H1 (cell line): ENCODE measurements around the gene MYNN. TPM values are rescaled to one million over a fixed set of nuclear protein-coding genes. Genes with fewer than 3 reads are reported as not detected.

Source experiments
- CTCF ChIA-PET: fragments of 300-600 bp; sonication (Branson Sonifier 250); formaldehyde crosslinking; loops from one replicate; lab custom pipeline; 2021; ENCODE audit not compliant: partially characterized antibody; lab: Charles Lee
- POLR2A ChIA-PET: fragments of 300-600 bp; sonication (Branson Sonifier 250); formaldehyde crosslinking; loops from one replicate; lab custom pipeline; 2021; ENCODE audit warnings: inconsistent platforms; ENCODE audit not compliant: partially characterized antibody; lab: Charles Lee
- DNase-seq, 2 experiments: peaks; one replicate each; pipeline versions ENCODE4 v3.0.0 to v3.0.0-alpha.2; 2010 to 2022; ENCODE audit warnings: low spot score in 2 of 2, low read depth in 1 of 2, mixed read lengths in 1 of 2
- FAIRE-seq: peaks from 2 replicates; lab custom pipeline; 2011; peaks lifted over from hg19 to GRCh38; lab: Jason Lieb, UNC
- H2AFZ ChIP-seq: 2 replicates; pipeline ENCODE4 v1.8.1; 2012; ENCODE audit warnings: low read length, inconsistent platforms
- H2AK5ac ChIP-seq: 2 replicates; pipeline ENCODE4 v1.6.1; 2013; ENCODE audit warnings: low read depth, low read length
- H2BK120ac ChIP-seq: replicated peaks from 2 replicates; pipeline ENCODE3; 2013; ENCODE audit warnings: low read depth, low read length, inconsistent platforms
- H2BK12ac ChIP-seq: 2 replicates; pipeline ENCODE4 v1.6.1; 2013; ENCODE audit warnings: low read depth, low read length
- H2BK15ac ChIP-seq: 2 replicates; pipeline ENCODE4 v1.6.1; 2013; ENCODE audit warnings: low read length
- H2BK20ac ChIP-seq: 2 replicates; pipeline ENCODE4 v1.6.1; 2013; ENCODE audit warnings: low read length
- H2BK5ac ChIP-seq: 2 replicates; pipeline ENCODE4 v1.6.1; 2013; ENCODE audit warnings: low read depth, low read length
- H3K14ac ChIP-seq: 2 replicates; pipeline ENCODE4 v1.6.1; 2013; ENCODE audit warnings: inconsistent platforms; ENCODE audit not compliant: insufficient read length
- H3K18ac ChIP-seq: 2 replicates; pipeline ENCODE4 v1.6.1; 2013; ENCODE audit warnings: low read length; ENCODE audit errors: extremely low read depth
- H3K23ac ChIP-seq: 2 replicates; pipeline ENCODE4 v1.6.1; 2013; ENCODE audit warnings: inconsistent platforms; ENCODE audit not compliant: insufficient read length
- H3K23me2 ChIP-seq: 2 replicates; pipeline ENCODE4 v1.6.1; 2013; ENCODE audit warnings: low read depth, low read length
- H3K27ac ChIP-seq: 2 replicates; pipeline ENCODE4 v1.6.1; 2011; ENCODE audit warnings: low read depth, low read length, inconsistent platforms
- H3K27me3 ChIP-seq, 4 experiments: replicated peaks in 1 of 4; 1 replicate in 1 of 4; 2 replicates in 3 of 4; pipeline versions ENCODE4 v1.6.1 to v1.8.1; 2011 to 2013; ENCODE audit warnings: low read length in 3 of 4, mild to moderate bottlenecking in 3 of 4, inconsistent platforms in 2 of 4, mixed read lengths in 2 of 4, moderate library complexity in 1 of 4; ENCODE audit not compliant: control insufficient read depth in 3 of 4, insufficient read depth in 3 of 4; ENCODE audit errors: extremely low read depth in 1 of 4
- H3K36me3 ChIP-seq, 4 experiments: 2 replicates each; pipeline versions ENCODE4 v1.6.1 to v1.8.1; 2011 to 2013; ENCODE audit warnings: mild to moderate bottlenecking in 4 of 4, low read length in 3 of 4, moderate library complexity in 2 of 4, control low read depth in 1 of 4, inconsistent platforms in 1 of 4; ENCODE audit not compliant: insufficient read depth in 4 of 4, control insufficient read depth in 2 of 4
- H3K4ac ChIP-seq: replicated peaks from 2 replicates; pipeline ENCODE3; 2013; ENCODE audit warnings: low read length, low read depth, mixed read lengths, inconsistent platforms; ENCODE audit not compliant: insufficient read length
- H3K4me1 ChIP-seq, 4 experiments: replicated peaks in 1 of 4; 1 replicate in 1 of 4; 2 replicates in 3 of 4; pipeline versions ENCODE4 v1.6.1 to v1.8.1; 2011 to 2013; ENCODE audit warnings: low read length in 3 of 4, inconsistent platforms in 2 of 4, mixed read lengths in 1 of 4; ENCODE audit not compliant: insufficient read depth in 4 of 4, control insufficient read depth in 3 of 4
- H3K4me2 ChIP-seq, 2 experiments: 2 replicates each; pipeline versions ENCODE4 v1.6.1 to v1.8.1; 2011 to 2013; ENCODE audit warnings: low read depth in 2 of 2, low read length in 2 of 2, control low read depth in 1 of 2, inconsistent platforms in 1 of 2, mild to moderate bottlenecking in 1 of 2; ENCODE audit not compliant: insufficient read depth in 1 of 2
- H3K4me3 ChIP-seq, 4 experiments: fragments of 200-600, 300-600 bp in 1 of 4; sonication (generic), shearing (Covaris generic), sonication (Bioruptor Twin) in 1 of 4; 2 replicates each; pipeline versions ENCODE4 v1.5.1 to v1.8.1; 2011 to 2016; ENCODE audit warnings: low read length in 4 of 4, low read depth in 3 of 4, control low read depth in 2 of 4, inconsistent platforms in 2 of 4, mild to moderate bottlenecking in 2 of 4, mixed read lengths in 1 of 4, moderate library complexity in 1 of 4; ENCODE audit not compliant: insufficient read depth in 2 of 4; ENCODE audit errors: extremely low read depth in 1 of 4
- H3K56ac ChIP-seq: replicated peaks from 2 replicates; pipeline ENCODE3; 2013; ENCODE audit warnings: low read depth, mild to moderate bottlenecking, mixed read lengths, low read length, inconsistent platforms; ENCODE audit not compliant: insufficient read length
- H3K79me1 ChIP-seq: 2 replicates; pipeline ENCODE4 v1.6.1; 2013; ENCODE audit warnings: low read depth, low read length, control low read depth
- H3K79me2 ChIP-seq, 2 experiments: 2 replicates each; pipeline versions ENCODE4 v1.6.1 to v1.8.1; 2012 to 2013; ENCODE audit warnings: low read length in 2 of 2, mild to moderate bottlenecking in 2 of 2, inconsistent platforms in 1 of 2; ENCODE audit not compliant: insufficient read depth in 2 of 2, control insufficient read depth in 1 of 2
- H3K9ac ChIP-seq, 4 experiments: replicated peaks in 1 of 4; 1 replicate in 1 of 4; 2 replicates in 3 of 4; pipeline versions ENCODE4 v1.6.1 to v1.8.1; 2011 to 2013; ENCODE audit warnings: low read depth in 3 of 4, low read length in 3 of 4, control low read depth in 2 of 4, mild to moderate bottlenecking in 2 of 4, moderate library complexity in 2 of 4, inconsistent platforms in 1 of 4; ENCODE audit errors: extremely low read depth in 1 of 4
- H3K9me3 ChIP-seq, 2 experiments: 2 replicates each; pipeline versions ENCODE4 v1.6.1 to v1.8.1; 2012 to 2013; ENCODE audit warnings: mild to moderate bottlenecking in 2 of 2, moderate library complexity in 2 of 2, control low read depth in 1 of 2, inconsistent platforms in 1 of 2, low read depth in 1 of 2, low read length in 1 of 2, mixed read lengths in 1 of 2; ENCODE audit not compliant: insufficient read depth in 2 of 2
- H4K20me1 ChIP-seq, 2 experiments: replicated peaks in 1 of 2; 2 replicates each; pipeline versions ENCODE3 to v1.8.1; 2011 to 2013; ENCODE audit warnings: inconsistent platforms in 2 of 2, low read length in 2 of 2, mild to moderate bottlenecking in 1 of 2; ENCODE audit not compliant: insufficient read depth in 2 of 2, control insufficient read depth in 1 of 2
- H4K5ac ChIP-seq: 2 replicates; pipeline ENCODE4 v1.6.1; 2013; ENCODE audit warnings: low read length, low read depth, mixed read lengths, inconsistent platforms; ENCODE audit not compliant: insufficient read length
- H4K8ac ChIP-seq: 2 replicates; pipeline ENCODE4 v1.8.0; 2013; ENCODE audit warnings: mild to moderate bottlenecking, moderate library complexity, low read length, inconsistent platforms; ENCODE audit not compliant: insufficient read depth; ENCODE audit errors: extremely low read depth
- H4K91ac ChIP-seq: replicated peaks from 2 replicates; pipeline ENCODE3; 2013; ENCODE audit warnings: low read length, mixed read lengths, inconsistent platforms; ENCODE audit not compliant: insufficient read length
- BRCA1 ChIP-seq: IDR thresholded peaks from 2 replicates; pipeline ENCODE4 v1.6.1; 2012; ENCODE audit warnings: low read depth, low read length, improper control_type of control experiment
- CBX5 ChIP-seq: fragments of 300-800, 300-1000 bp; sonication (generic); IDR thresholded peaks from 2 replicates; pipeline ENCODE4 v1.7.1; 2016; ENCODE audit warnings: antibody characterized with exemption, low read length, low read depth
- CHD1 ChIP-seq: IDR thresholded peaks from 2 replicates; pipeline ENCODE4 v1.6.1; 2012; ENCODE audit warnings: low read depth, low read length, improper control_type of control experiment
- CREB1 ChIP-seq: IDR thresholded peaks from 2 replicates; pipeline ENCODE4 v1.6.1; 2012; ENCODE audit warnings: inconsistent platforms
- EZH2 ChIP-seq: fragments of 200-600 bp; sonication (generic); IDR thresholded peaks from 2 replicates; pipeline ENCODE4 v1.7.1; 2012; ENCODE audit warnings: low read depth, mild to moderate bottlenecking, moderate library complexity, low read length, inconsistent platforms; ENCODE audit not compliant: severe bottlenecking
- FOSL1 ChIP-seq: IDR thresholded peaks from 2 replicates; pipeline ENCODE4 v1.6.1; 2011; ENCODE audit warnings: mild to moderate bottlenecking, low read depth, low read length, moderate library complexity; ENCODE audit not compliant: insufficient read depth
- HDAC6 ChIP-seq: IDR thresholded peaks from one replicate; pipeline ENCODE4 v1.7.1; 2012; ENCODE audit warnings: low read depth, mild to moderate bottlenecking, inconsistent platforms, low read length, moderate library complexity
- NRF1 ChIP-seq: IDR thresholded peaks from 2 replicates; pipeline ENCODE4 v1.6.1; 2011; ENCODE audit warnings: mild to moderate bottlenecking, low read depth, low read length, improper control_type of control experiment
- RFX5 ChIP-seq: IDR thresholded peaks from 2 replicates; pipeline ENCODE4 v1.6.1; 2011; ENCODE audit warnings: low read depth, low read length, improper control_type of control experiment, borderline replicate concordance
- SIN3A ChIP-seq, 2 experiments: IDR thresholded peaks in 1 of 2; conservative IDR thresholded peaks in 1 of 2; 2 replicates each; pipeline ENCODE4 v1.6.1; 2011 to 2012; ENCODE audit warnings: low read length in 2 of 2, improper control_type of control experiment in 1 of 2, low read depth in 1 of 2, mild to moderate bottlenecking in 1 of 2
- SP4 ChIP-seq: IDR thresholded peaks from 2 replicates; pipeline ENCODE4 v1.6.1; 2012; ENCODE audit warnings: low read length, inconsistent platforms
- SRF ChIP-seq: IDR thresholded peaks from 2 replicates; pipeline ENCODE4 v1.6.1; 2011; ENCODE audit warnings: mild to moderate bottlenecking, low read depth, low read length, moderate library complexity
- SUZ12 ChIP-seq: fragments of 200-600 bp; sonication (generic); IDR thresholded peaks from 2 replicates; pipeline ENCODE4 v1.6.1; 2012; ENCODE audit warnings: mild to moderate bottlenecking, inconsistent platforms, low read length, moderate library complexity, mixed read lengths
- TCF12 ChIP-seq: IDR thresholded peaks from 2 replicates; pipeline ENCODE4 v1.6.1; 2011; ENCODE audit warnings: low read depth, mild to moderate bottlenecking, low read length
- TEAD4 ChIP-seq: IDR thresholded peaks from 2 replicates; pipeline ENCODE4 v1.6.1; 2012; ENCODE audit warnings: low read depth, low read length, inconsistent platforms, mixed read lengths
- WGBS, 2 experiments: shearing (Covaris generic) in 1 of 2; methylation state at CpG; one replicate each; pipeline versions ENCODE4 v1.1.6 to v1.1.7; 2013 to 2015; ENCODE audit warnings: low lambda C conversion rate in 2 of 2, mixed read lengths in 2 of 2, inconsistent platforms in 1 of 2, low coverage in 1 of 2, missing lambda C conversion rate in 1 of 2; ENCODE audit not compliant: insufficient replicate concordance in 2 of 2, insufficient coverage in 1 of 2, insufficient read length in 1 of 2; ENCODE audit errors: extremely low coverage in 1 of 2, missing lambda C conversion rate in 1 of 2; 5-methylcytosine and 5-hydroxymethylcytosine counted together
- polyA plus RNA-seq, 7 experiments: library from polyadenylated mRNA; depleted of rRNA in 3 of 7; stranded (reverse) in 5 of 7; unstranded in 2 of 7; fragments of >200 nt in 5 of 7; fragments of 200-250 nt in 2 of 7; gene quantifications; 1 replicate in 5 of 7; 2 replicates in 1 of 7; 4 replicates in 1 of 7; pipeline versions ENCODE4 v1.2.1 to v1.2.3, GENCODE V29; 2011 to 2013; ENCODE audit warnings: missing spikeins in 2 of 7, mixed read lengths in 2 of 7
- total RNA-seq: library from RNA; stranded (reverse); fragmentation: NEBNext Ultra II Directional; extraction: Animal tissue kit (Norgen Biotek cat#: 25700); gene quantifications from 2 replicates; pipeline ENCODE4 v1.2.1, GENCODE V29; 2021

Gene MYNN
- total and polyA plus RNA-seq, 2 of the 8 experiments (the other 6 are each of a cell fraction or from before 2014, with no cell fraction given) = 7.3 to 15.2 TPM

- CTCF ChIA-PET = interaction anchor here (0.7 to 2.5 kb wide), 2 partner anchors 12 to 14 kb away, joined by 3 to 7 read pairs; no protein-coding TSS in a partner anchor
- FAIRE-seq (no peak), DNase-seq (no peak)
- no peak overlapping the region for H2BK120ac ChIP-seq
- POLR2A ChIA-PET = no interaction called here
- H3K27me3 ChIP-seq = peaks cover 0 to 1% (median 0%) of the 10 kb centered on the region in 4 experiments; a peak in 1 of 7 replicates
- H2BK20ac ChIP-seq = no peak overlapping the region
- no peak overlapping the region for H3K23ac ChIP-seq
- H3K4me3 ChIP-seq = no peak overlapping the region
- H3K9ac ChIP-seq = no peak overlapping the region
- H4K5ac ChIP-seq = no peak overlapping the region
- H3K14ac ChIP-seq = no peak overlapping the region
- no peaks in the 10 kb centered on the region for H3K79me1 ChIP-seq
- no peak overlapping the region for H2AFZ ChIP-seq
- H4K20me1 ChIP-seq = no peaks in the 10 kb centered on the region
- no peak overlapping the region for H3K4me2 ChIP-seq
- H3K79me2 ChIP-seq = no peaks in the 10 kb centered on the region
- H4K91ac ChIP-seq = no peak overlapping the region
- H2AK5ac ChIP-seq = no peak overlapping the region
- no peak overlapping the region for H4K8ac ChIP-seq
- no peak overlapping the region for H2BK5ac ChIP-seq
- H3K27ac ChIP-seq = no peak overlapping the region
- no peaks in the 10 kb centered on the region for H3K4me1 ChIP-seq
- no peak overlapping the region for H3K56ac ChIP-seq
- no peak overlapping the region for H3K18ac ChIP-seq
- H3K9me3 ChIP-seq = peaks cover 0 to 3% of the 10 kb centered on the region in 2 experiments; a peak in 1 of 4 replicates
- no peaks in the 10 kb centered on the region for H3K36me3 ChIP-seq
- no peak overlapping the region for H3K4ac ChIP-seq
- H3K23me2 ChIP-seq = no peaks in the 10 kb centered on the region
- WGBS, 2 experiments = 83 to 100% methylated on average over 1 to 5 of the region's 5 CpGs
- no peak overlapping the region for H2BK12ac ChIP-seq
- H2BK15ac ChIP-seq = no peak overlapping the region
- TF ChIP-seq BRCA1 (no peak), SIN3A (conservative IDR thresholded peaks at IDR 0.05 in 1 of 2, IDR thresholded peaks at IDR 0.05 in 1 of 2; ENCODE audit: low read depth in 1 of 2, low read length in 2 of 2) (no peak), NRF1 (no peak), CREB1 (no peak), CBX5 (no peak), TEAD4 (no peak), RFX5 (no peak), EZH2 (no peak), SUZ12 (no peak), SRF (no peak), HDAC6 (no peak), FOSL1 (no peak), TCF12 (no peak), CHD1 (no peak), SP4 (no peak)
Measured at GRCh38 chr3:169758359-169758994, 14.7 kb upstream of the MYNN start.
